ENCODE measurements around the gene PMPCA.
"Not testable (repeated sequence)": the region's sequence is repeated elsewhere in the genome, so short reads cannot be mapped to it uniquely, and the experiment has no call there.

- not testable (repeated sequence) for TF ChIP-seq CTCF (tag by site-specific recombination; IDR thresholded peaks at IDR 0.05); EGR2 (tag by site-specific recombination; IDR thresholded peaks at IDR 0.05; ENCODE audit: low read depth); MEIS1 (CRISPR knock-in tag; IDR thresholded peaks at IDR 0.05; ENCODE audit: borderline replicate concordance); ZNF544 (tag by site-specific recombination; IDR thresholded peaks at IDR 0.05); TCF7L2 (IDR thresholded peaks at IDR 0.05; ENCODE audit: borderline replicate concordance, low read depth, low read length); ZNF274 (IDR thresholded peaks at IDR 0.05; ENCODE audit: low read length); ZNF274 (tag by site-specific recombination; IDR thresholded peaks at IDR 0.05; ENCODE audit: borderline replicate concordance); ZNF645 (tag by site-specific recombination; IDR thresholded peaks at IDR 0.05); ZNF585B (tag by site-specific recombination; IDR thresholded peaks at IDR 0.05); ZNF600 (tag by site-specific recombination; IDR thresholded peaks at IDR 0.05)
These were observed 3.4 kb upstream of the PMPCA start for GRCh38 chr9:136407061-136407460.
